A549 (cell line): Measurements from ENCODE around the gene MYO10.

Source experiments
- CHD2 ChIP-seq: fragments of 150-350 bp; IDR thresholded peaks from 2 replicates; pipeline ENCODE4 v1.6.1; 2014; ENCODE audit warnings: low read length; ENCODE audit not compliant: partially characterized antibody
- CTCF ChIP-seq: fragments of >200 bp; sonication (Bioruptor Twin); formaldehyde crosslinking; IDR thresholded peaks from 3 replicates; pipeline ENCODE4 v1.5.1; 2016
- JUNB ChIP-seq: fragments of >200 bp; sonication (Bioruptor Twin); formaldehyde crosslinking; IDR thresholded peaks from 2 replicates; pipeline ENCODE4 v1.6.1; 2016
- POLR2AphosphoS2 ChIP-seq: conservative IDR thresholded peaks from 2 replicates; pipeline ENCODE4 v1.6.1; 2012; ENCODE audit warnings: low read length, improper control_type of control experiment, inconsistent platforms

GRCh38 chr5:16617274-16617968 lies 318.7 kb downstream of the MYO10 start:
- TF ChIP-seq CTCF = no peak
- no peak for TF ChIP-seq POLR2AphosphoS2
- TF ChIP-seq JUNB = no peak
- TF ChIP-seq CHD2 = no peak
